Ovary (tissue), 3 donors: ENCODE measurements around the gene TKTL1.

Experiments used
- EP300 ChIP-seq: sonication (generic); formaldehyde crosslinking; IDR thresholded peaks from one replicate; pipeline ENCODE4 v1.6.1; 2017; ENCODE audit warnings: antibody characterized with exemption
- POLR2A ChIP-seq: fragments of 450-650 bp; IDR thresholded peaks from one replicate; pipeline ENCODE4 v1.6.1; 2017; ENCODE audit warnings: antibody characterized with exemption, mild to moderate bottlenecking, moderate library complexity
- TF ChIP-seq, protein P1 (sequence below), 3 donors: fragments of 450-650 bp in 2 of 3; fragments of 200-600 bp in 1 of 3; IDR thresholded peaks; one replicate each; pipeline versions ENCODE4 v1.5.1 to v1.8.0; 2016 to 2022; ENCODE audit warnings: antibody characterized with exemption in 3 of 3, mild to moderate bottlenecking in 1 of 3
- donor health status: DM: no; HTN: no; CAD: no.

- TF ChIP-seq, protein P1, sequence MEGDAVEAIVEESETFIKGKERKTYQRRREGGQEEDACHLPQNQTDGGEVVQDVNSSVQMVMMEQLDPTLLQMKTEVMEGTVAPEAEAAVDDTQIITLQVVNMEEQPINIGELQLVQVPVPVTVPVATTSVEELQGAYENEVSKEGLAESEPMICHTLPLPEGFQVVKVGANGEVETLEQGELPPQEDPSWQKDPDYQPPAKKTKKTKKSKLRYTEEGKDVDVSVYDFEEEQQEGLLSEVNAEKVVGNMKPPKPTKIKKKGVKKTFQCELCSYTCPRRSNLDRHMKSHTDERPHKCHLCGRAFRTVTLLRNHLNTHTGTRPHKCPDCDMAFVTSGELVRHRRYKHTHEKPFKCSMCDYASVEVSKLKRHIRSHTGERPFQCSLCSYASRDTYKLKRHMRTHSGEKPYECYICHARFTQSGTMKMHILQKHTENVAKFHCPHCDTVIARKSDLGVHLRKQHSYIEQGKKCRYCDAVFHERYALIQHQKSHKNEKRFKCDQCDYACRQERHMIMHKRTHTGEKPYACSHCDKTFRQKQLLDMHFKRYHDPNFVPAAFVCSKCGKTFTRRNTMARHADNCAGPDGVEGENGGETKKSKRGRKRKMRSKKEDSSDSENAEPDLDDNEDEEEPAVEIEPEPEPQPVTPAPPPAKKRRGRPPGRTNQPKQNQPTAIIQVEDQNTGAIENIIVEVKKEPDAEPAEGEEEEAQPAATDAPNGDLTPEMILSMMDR (IDR thresholded peaks at IDR 0.05), result no peak
- TF ChIP-seq POLR2A (no peak), EP300 (no peak)
These were observed 19.8 kb downstream of the TKTL1 start for GRCh38 chrX:154315416-154315815.
